K562 (cell line): ENCODE data around the gene NUMB. TPM values are rescaled to one million over a fixed set of nuclear protein-coding genes. Genes with fewer than 3 reads are reported as not detected.

Experiments used
- BCOR ChIP-seq: fragments of 450-650 bp; IDR thresholded peaks from 2 replicates; pipeline ENCODE4 v1.6.1; 2016
- CHD1 ChIP-seq: fragments of 200-600 bp; sonication (generic); IDR thresholded peaks from one replicate; pipeline ENCODE4 v1.6.1; 2012; ENCODE audit warnings: mild to moderate bottlenecking, moderate library complexity, low read length, inconsistent platforms
- CSDE1 ChIP-seq, 2 experiments: fragments of 450-650 bp; IDR thresholded peaks; 2 replicates each; pipeline ENCODE4 v1.6.1; 2016; ENCODE audit warnings: mild to moderate bottlenecking in 1 of 2
- MEIS2 ChIP-seq: fragments of 450-650 bp; IDR thresholded peaks from 2 replicates; pipeline ENCODE4 v1.6.1; 2014; ENCODE audit warnings: mild to moderate bottlenecking; ENCODE audit not compliant: partially characterized antibody
- NEUROD1 ChIP-seq: fragments of 150-350 bp; IDR thresholded peaks from 2 replicates; pipeline ENCODE4 v1.6.1; 2014; ENCODE audit warnings: borderline replicate concordance, low read length, low read depth; ENCODE audit not compliant: partially characterized antibody
- PHB ChIP-seq: fragments of 250-450 bp; sonication (Bioruptor Pico); IDR thresholded peaks from 2 replicates; pipeline ENCODE4 v1.5.0; 2021
- RFX1 ChIP-seq: fragments of 450-650 bp; IDR thresholded peaks from 2 replicates; pipeline ENCODE4 v1.6.1; 2016; ENCODE audit warnings: mild to moderate bottlenecking, moderate library complexity
- SOX6 ChIP-seq: fragments of 450-650 bp; IDR thresholded peaks from 2 replicates; pipeline ENCODE4 v1.6.1; 2014; ENCODE audit warnings: mild to moderate bottlenecking
- SREBF1 ChIP-seq: fragments of 150-350 bp; IDR thresholded peaks from 2 replicates; pipeline ENCODE4 v1.6.1; 2014; ENCODE audit warnings: antibody characterized with exemption, low read depth, low read length, borderline replicate concordance
- SRSF9 ChIP-seq: fragments of 200-400 bp; formaldehyde crosslinking; IDR thresholded peaks from 2 replicates; pipeline ENCODE4 v1.6.1; 2017; ENCODE audit warnings: low read depth, low read length, borderline replicate concordance
- ZBED1 ChIP-seq: IDR thresholded peaks from 2 replicates; pipeline ENCODE4 v1.6.1; 2014
- ZNF184 ChIP-seq: sonication (generic); formaldehyde crosslinking; IDR thresholded peaks from 2 replicates; pipeline ENCODE4 v1.5.0; 2020; ENCODE audit warnings: missing genetic modification reagents
- ZNF444 ChIP-seq: fragments of 250-450 bp; sonication (Bioruptor Pico); IDR thresholded peaks from 2 replicates; pipeline ENCODE4 v1.4.0; 2020; ENCODE audit warnings: mild to moderate bottlenecking, moderate library complexity
- ZNF780A ChIP-seq: fragments of 250-450 bp; sonication (Bioruptor Pico); IDR thresholded peaks from 2 replicates; pipeline ENCODE4 v1.5.0; 2021; ENCODE audit warnings: mild to moderate bottlenecking
- polyA plus RNA-seq, 8 experiments: library from polyadenylated mRNA; depleted of rRNA in 4 of 8; stranded (reverse) in 5 of 8; unstranded in 3 of 8; fragments of >200 nt; fragmentation: Nextera tagmentation in 2 of 8; fragmentation: Illumina TruSeq in 1 of 8; extraction: Ambion mirVana in 2 of 8; extraction: Trizol in 1 of 8; gene quantifications; 2 replicates each; pipeline versions ENCODE4 v1.2.1 to v1.2.3, GENCODE V29; 2011 to 2014; ENCODE audit warnings: inconsistent platforms in 1 of 8, missing spikeins in 1 of 8
- total RNA-seq, 7 experiments: library from RNA; depleted of rRNA in 6 of 7; stranded (reverse); fragments of >200 nt in 6 of 7; fragmentation: Illumina TruSeq in 2 of 7; extraction: Trizol in 2 of 7; gene quantifications; 2 replicates each; pipeline versions ENCODE4 v1.2.1 to v1.2.3, GENCODE V29; 2011 to 2021; ENCODE audit warnings: low replicate concordance in 1 of 7
- TF ChIP-seq, protein P1 (sequence below): fragments of 450-650 bp; IDR thresholded peaks from 2 replicates; pipeline ENCODE4 v1.6.1; 2016
- TF ChIP-seq, protein P2 (sequence below), 2 experiments: IDR thresholded peaks in 1 of 2; conservative IDR thresholded peaks in 1 of 2; 2 replicates each; pipeline ENCODE4 v1.6.1; 2016; ENCODE audit warnings: low read depth in 2 of 2, mild to moderate bottlenecking in 1 of 2, missing compliant biosample characterization in 1 of 2, missing genetic modification characterization in 1 of 2, moderate library complexity in 1 of 2
- TF ChIP-seq, protein P3 (sequence below): sonication (generic); formaldehyde crosslinking; IDR thresholded peaks from 2 replicates; pipeline ENCODE4 v1.9.0; 2022; ENCODE audit warnings: mild to moderate bottlenecking, missing genetic modification reagents
- TF ChIP-seq, protein P4 (sequence below): fragments of 450-650 bp; IDR thresholded peaks from 2 replicates; pipeline ENCODE4 v1.6.1; 2016; ENCODE audit warnings: missing biosample characterization, missing genetic modification characterization
- TF ChIP-seq, protein P5 (sequence below): conservative IDR thresholded peaks from 2 replicates; pipeline ENCODE4 v1.6.1; 2011; ENCODE audit warnings: low read depth, mild to moderate bottlenecking, low read length; ENCODE audit not compliant: control insufficient read depth

The NUMB gene
- total and polyA plus RNA-seq, 9 of the 15 experiments (the other 6 are each of a cell fraction or from before 2014, with no cell fraction given), result 13.5 to 54.0 (median 32.3) TPM

DNA sequence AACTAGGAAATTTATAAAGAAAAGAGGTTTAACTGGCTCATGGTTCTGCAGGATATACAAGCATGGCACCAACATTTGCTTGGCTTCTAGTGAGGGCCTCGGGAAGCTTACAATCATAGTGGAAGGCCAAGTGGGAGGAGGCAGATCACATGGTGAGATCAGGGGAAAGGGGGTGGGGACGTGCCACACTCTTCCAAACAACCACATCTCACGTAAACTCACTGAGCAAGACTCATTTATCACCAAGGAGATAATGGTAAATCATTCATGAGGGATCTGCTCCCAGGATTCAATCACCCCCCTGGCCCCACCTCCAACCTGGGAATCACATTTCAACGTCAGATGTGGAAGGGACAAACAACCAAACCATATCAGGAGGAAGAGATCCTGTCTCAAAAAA, 35.8 kb downstream of the NUMB start (continued):
- TF ChIP-seq MEIS2 (peak; percentile 79), NEUROD1 (no peak), CHD1 (no peak), SREBF1 (no peak), ZNF444 (CRISPR knock-in tag) (no peak), CSDE1 (IDR thresholded peaks at IDR 0.05) (no peak), ZBED1 (no peak), ZNF780A (CRISPR knock-in tag) (no peak), ZNF184 (no peak), SOX6 (no peak), SRSF9 (no peak), PHB (CRISPR knock-in tag) (no peak), RFX1 (peak; percentile 22; the same call in 1 of the 2 replicates), BCOR (no peak)
- TF ChIP-seq, protein P1, sequence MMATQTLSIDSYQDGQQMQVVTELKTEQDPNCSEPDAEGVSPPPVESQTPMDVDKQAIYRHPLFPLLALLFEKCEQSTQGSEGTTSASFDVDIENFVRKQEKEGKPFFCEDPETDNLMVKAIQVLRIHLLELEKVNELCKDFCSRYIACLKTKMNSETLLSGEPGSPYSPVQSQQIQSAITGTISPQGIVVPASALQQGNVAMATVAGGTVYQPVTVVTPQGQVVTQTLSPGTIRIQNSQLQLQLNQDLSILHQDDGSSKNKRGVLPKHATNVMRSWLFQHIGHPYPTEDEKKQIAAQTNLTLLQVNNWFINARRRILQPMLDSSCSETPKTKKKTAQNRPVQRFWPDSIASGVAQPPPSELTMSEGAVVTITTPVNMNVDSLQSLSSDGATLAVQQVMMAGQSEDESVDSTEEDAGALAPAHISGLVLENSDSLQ, result peak; percentile 44; the same call in 1 of the 2 replicates
- TF ChIP-seq, protein P2, sequence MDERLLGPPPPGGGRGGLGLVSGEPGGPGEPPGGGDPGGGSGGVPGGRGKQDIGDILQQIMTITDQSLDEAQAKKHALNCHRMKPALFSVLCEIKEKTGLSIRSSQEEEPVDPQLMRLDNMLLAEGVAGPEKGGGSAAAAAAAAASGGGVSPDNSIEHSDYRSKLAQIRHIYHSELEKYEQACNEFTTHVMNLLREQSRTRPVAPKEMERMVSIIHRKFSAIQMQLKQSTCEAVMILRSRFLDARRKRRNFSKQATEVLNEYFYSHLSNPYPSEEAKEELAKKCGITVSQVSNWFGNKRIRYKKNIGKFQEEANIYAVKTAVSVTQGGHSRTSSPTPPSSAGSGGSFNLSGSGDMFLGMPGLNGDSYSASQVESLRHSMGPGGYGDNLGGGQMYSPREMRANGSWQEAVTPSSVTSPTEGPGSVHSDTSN (CRISPR knock-in tag; IDR thresholded peaks at IDR 0.05; ENCODE audit: low read depth), result no peak
- TF ChIP-seq, protein P2 (tag; conservative IDR thresholded peaks at IDR 0.05; ENCODE audit: low read depth), result 0 out of 2 replicates have a peak, but pooled peaks have one; percentile 38
- TF ChIP-seq, protein P3, sequence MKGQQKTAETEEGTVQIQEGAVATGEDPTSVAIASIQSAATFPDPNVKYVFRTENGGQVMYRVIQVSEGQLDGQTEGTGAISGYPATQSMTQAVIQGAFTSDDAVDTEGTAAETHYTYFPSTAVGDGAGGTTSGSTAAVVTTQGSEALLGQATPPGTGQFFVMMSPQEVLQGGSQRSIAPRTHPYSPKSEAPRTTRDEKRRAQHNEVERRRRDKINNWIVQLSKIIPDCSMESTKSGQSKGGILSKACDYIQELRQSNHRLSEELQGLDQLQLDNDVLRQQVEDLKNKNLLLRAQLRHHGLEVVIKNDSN, result 0 out of 2 replicates have a peak, but pooled peaks have one; percentile 35
- TF ChIP-seq, protein P4, sequence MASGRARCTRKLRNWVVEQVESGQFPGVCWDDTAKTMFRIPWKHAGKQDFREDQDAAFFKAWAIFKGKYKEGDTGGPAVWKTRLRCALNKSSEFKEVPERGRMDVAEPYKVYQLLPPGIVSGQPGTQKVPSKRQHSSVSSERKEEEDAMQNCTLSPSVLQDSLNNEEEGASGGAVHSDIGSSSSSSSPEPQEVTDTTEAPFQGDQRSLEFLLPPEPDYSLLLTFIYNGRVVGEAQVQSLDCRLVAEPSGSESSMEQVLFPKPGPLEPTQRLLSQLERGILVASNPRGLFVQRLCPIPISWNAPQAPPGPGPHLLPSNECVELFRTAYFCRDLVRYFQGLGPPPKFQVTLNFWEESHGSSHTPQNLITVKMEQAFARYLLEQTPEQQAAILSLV, result no peak
- TF ChIP-seq, protein P5, sequence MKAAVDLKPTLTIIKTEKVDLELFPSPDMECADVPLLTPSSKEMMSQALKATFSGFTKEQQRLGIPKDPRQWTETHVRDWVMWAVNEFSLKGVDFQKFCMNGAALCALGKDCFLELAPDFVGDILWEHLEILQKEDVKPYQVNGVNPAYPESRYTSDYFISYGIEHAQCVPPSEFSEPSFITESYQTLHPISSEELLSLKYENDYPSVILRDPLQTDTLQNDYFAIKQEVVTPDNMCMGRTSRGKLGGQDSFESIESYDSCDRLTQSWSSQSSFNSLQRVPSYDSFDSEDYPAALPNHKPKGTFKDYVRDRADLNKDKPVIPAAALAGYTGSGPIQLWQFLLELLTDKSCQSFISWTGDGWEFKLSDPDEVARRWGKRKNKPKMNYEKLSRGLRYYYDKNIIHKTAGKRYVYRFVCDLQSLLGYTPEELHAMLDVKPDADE, result no peak
